H1 (cell line): ENCODE results near the gene SCO1. TPM values are rescaled to one million over a fixed set of nuclear protein-coding genes. Genes with fewer than 3 reads are reported as not detected.

ENCODE experiments used
- CTCF ChIA-PET: fragments of 300-600 bp; sonication (Branson Sonifier 250); formaldehyde crosslinking; loops from one replicate; lab custom pipeline; 2021; ENCODE audit not compliant: partially characterized antibody; lab: Charles Lee
- POLR2A ChIA-PET: fragments of 300-600 bp; sonication (Branson Sonifier 250); formaldehyde crosslinking; loops from one replicate; lab custom pipeline; 2021; ENCODE audit warnings: inconsistent platforms; ENCODE audit not compliant: partially characterized antibody; lab: Charles Lee
- DNase-seq, 2 experiments: peaks; one replicate each; pipeline versions ENCODE4 v3.0.0 to v3.0.0-alpha.2; 2010 to 2022; ENCODE audit warnings: low spot score in 2 of 2, low read depth in 1 of 2, mixed read lengths in 1 of 2
- FAIRE-seq: peaks from 2 replicates; lab custom pipeline; 2011; peaks lifted over from hg19 to GRCh38; lab: Jason Lieb, UNC
- H2AFZ ChIP-seq: 2 replicates; pipeline ENCODE4 v1.8.1; 2012; ENCODE audit warnings: low read length, inconsistent platforms
- H2AK5ac ChIP-seq: 2 replicates; pipeline ENCODE4 v1.6.1; 2013; ENCODE audit warnings: low read depth, low read length
- H2BK120ac ChIP-seq: replicated peaks from 2 replicates; pipeline ENCODE3; 2013; ENCODE audit warnings: low read depth, low read length, inconsistent platforms
- H2BK12ac ChIP-seq: 2 replicates; pipeline ENCODE4 v1.6.1; 2013; ENCODE audit warnings: low read depth, low read length
- H2BK15ac ChIP-seq: 2 replicates; pipeline ENCODE4 v1.6.1; 2013; ENCODE audit warnings: low read length
- H2BK20ac ChIP-seq: 2 replicates; pipeline ENCODE4 v1.6.1; 2013; ENCODE audit warnings: low read length
- H2BK5ac ChIP-seq: 2 replicates; pipeline ENCODE4 v1.6.1; 2013; ENCODE audit warnings: low read depth, low read length
- H3K14ac ChIP-seq: 2 replicates; pipeline ENCODE4 v1.6.1; 2013; ENCODE audit warnings: inconsistent platforms; ENCODE audit not compliant: insufficient read length
- H3K18ac ChIP-seq: 2 replicates; pipeline ENCODE4 v1.6.1; 2013; ENCODE audit warnings: low read length; ENCODE audit errors: extremely low read depth
- H3K23ac ChIP-seq: 2 replicates; pipeline ENCODE4 v1.6.1; 2013; ENCODE audit warnings: inconsistent platforms; ENCODE audit not compliant: insufficient read length
- H3K23me2 ChIP-seq: 2 replicates; pipeline ENCODE4 v1.6.1; 2013; ENCODE audit warnings: low read depth, low read length
- H3K27ac ChIP-seq: 2 replicates; pipeline ENCODE4 v1.6.1; 2011; ENCODE audit warnings: low read depth, low read length, inconsistent platforms
- H3K27me3 ChIP-seq, 4 experiments: replicated peaks in 1 of 4; 1 replicate in 1 of 4; 2 replicates in 3 of 4; pipeline versions ENCODE4 v1.6.1 to v1.8.1; 2011 to 2013; ENCODE audit warnings: low read length in 3 of 4, mild to moderate bottlenecking in 3 of 4, inconsistent platforms in 2 of 4, mixed read lengths in 2 of 4, moderate library complexity in 1 of 4; ENCODE audit not compliant: control insufficient read depth in 3 of 4, insufficient read depth in 3 of 4; ENCODE audit errors: extremely low read depth in 1 of 4
- H3K36me3 ChIP-seq, 4 experiments: 2 replicates each; pipeline versions ENCODE4 v1.6.1 to v1.8.1; 2011 to 2013; ENCODE audit warnings: mild to moderate bottlenecking in 4 of 4, low read length in 3 of 4, moderate library complexity in 2 of 4, control low read depth in 1 of 4, inconsistent platforms in 1 of 4; ENCODE audit not compliant: insufficient read depth in 4 of 4, control insufficient read depth in 2 of 4
- H3K4ac ChIP-seq: replicated peaks from 2 replicates; pipeline ENCODE3; 2013; ENCODE audit warnings: low read length, low read depth, mixed read lengths, inconsistent platforms; ENCODE audit not compliant: insufficient read length
- H3K4me1 ChIP-seq, 4 experiments: replicated peaks in 1 of 4; 1 replicate in 1 of 4; 2 replicates in 3 of 4; pipeline versions ENCODE4 v1.6.1 to v1.8.1; 2011 to 2013; ENCODE audit warnings: low read length in 3 of 4, inconsistent platforms in 2 of 4, mixed read lengths in 1 of 4; ENCODE audit not compliant: insufficient read depth in 4 of 4, control insufficient read depth in 3 of 4
- H3K4me2 ChIP-seq, 2 experiments: 2 replicates each; pipeline versions ENCODE4 v1.6.1 to v1.8.1; 2011 to 2013; ENCODE audit warnings: low read depth in 2 of 2, low read length in 2 of 2, control low read depth in 1 of 2, inconsistent platforms in 1 of 2, mild to moderate bottlenecking in 1 of 2; ENCODE audit not compliant: insufficient read depth in 1 of 2
- H3K4me3 ChIP-seq, 4 experiments: fragments of 200-600, 300-600 bp in 1 of 4; sonication (generic), shearing (Covaris generic), sonication (Bioruptor Twin) in 1 of 4; 2 replicates each; pipeline versions ENCODE4 v1.5.1 to v1.8.1; 2011 to 2016; ENCODE audit warnings: low read length in 4 of 4, low read depth in 3 of 4, control low read depth in 2 of 4, inconsistent platforms in 2 of 4, mild to moderate bottlenecking in 2 of 4, mixed read lengths in 1 of 4, moderate library complexity in 1 of 4; ENCODE audit not compliant: insufficient read depth in 2 of 4; ENCODE audit errors: extremely low read depth in 1 of 4
- H3K56ac ChIP-seq: replicated peaks from 2 replicates; pipeline ENCODE3; 2013; ENCODE audit warnings: low read depth, mild to moderate bottlenecking, mixed read lengths, low read length, inconsistent platforms; ENCODE audit not compliant: insufficient read length
- H3K79me1 ChIP-seq: 2 replicates; pipeline ENCODE4 v1.6.1; 2013; ENCODE audit warnings: low read depth, low read length, control low read depth
- H3K79me2 ChIP-seq, 2 experiments: 2 replicates each; pipeline versions ENCODE4 v1.6.1 to v1.8.1; 2012 to 2013; ENCODE audit warnings: low read length in 2 of 2, mild to moderate bottlenecking in 2 of 2, inconsistent platforms in 1 of 2; ENCODE audit not compliant: insufficient read depth in 2 of 2, control insufficient read depth in 1 of 2
- H3K9ac ChIP-seq, 4 experiments: replicated peaks in 1 of 4; 1 replicate in 1 of 4; 2 replicates in 3 of 4; pipeline versions ENCODE4 v1.6.1 to v1.8.1; 2011 to 2013; ENCODE audit warnings: low read depth in 3 of 4, low read length in 3 of 4, control low read depth in 2 of 4, mild to moderate bottlenecking in 2 of 4, moderate library complexity in 2 of 4, inconsistent platforms in 1 of 4; ENCODE audit errors: extremely low read depth in 1 of 4
- H3K9me3 ChIP-seq, 2 experiments: 2 replicates each; pipeline versions ENCODE4 v1.6.1 to v1.8.1; 2012 to 2013; ENCODE audit warnings: mild to moderate bottlenecking in 2 of 2, moderate library complexity in 2 of 2, control low read depth in 1 of 2, inconsistent platforms in 1 of 2, low read depth in 1 of 2, low read length in 1 of 2, mixed read lengths in 1 of 2; ENCODE audit not compliant: insufficient read depth in 2 of 2
- H4K20me1 ChIP-seq, 2 experiments: replicated peaks in 1 of 2; 2 replicates each; pipeline versions ENCODE3 to v1.8.1; 2011 to 2013; ENCODE audit warnings: inconsistent platforms in 2 of 2, low read length in 2 of 2, mild to moderate bottlenecking in 1 of 2; ENCODE audit not compliant: insufficient read depth in 2 of 2, control insufficient read depth in 1 of 2
- H4K5ac ChIP-seq: 2 replicates; pipeline ENCODE4 v1.6.1; 2013; ENCODE audit warnings: low read length, low read depth, mixed read lengths, inconsistent platforms; ENCODE audit not compliant: insufficient read length
- H4K8ac ChIP-seq: 2 replicates; pipeline ENCODE4 v1.8.0; 2013; ENCODE audit warnings: mild to moderate bottlenecking, moderate library complexity, low read length, inconsistent platforms; ENCODE audit not compliant: insufficient read depth; ENCODE audit errors: extremely low read depth
- H4K91ac ChIP-seq: replicated peaks from 2 replicates; pipeline ENCODE3; 2013; ENCODE audit warnings: low read length, mixed read lengths, inconsistent platforms; ENCODE audit not compliant: insufficient read length
- BACH1 ChIP-seq: IDR thresholded peaks from 2 replicates; pipeline ENCODE4 v1.6.1; 2012; ENCODE audit warnings: low read length, improper control_type of control experiment
- BRCA1 ChIP-seq: IDR thresholded peaks from 2 replicates; pipeline ENCODE4 v1.6.1; 2012; ENCODE audit warnings: low read depth, low read length, improper control_type of control experiment
- CEBPB ChIP-seq: IDR thresholded peaks from 2 replicates; pipeline ENCODE4 v1.6.1; 2012; ENCODE audit warnings: low read depth, low read length
- CHD1 ChIP-seq: IDR thresholded peaks from 2 replicates; pipeline ENCODE4 v1.6.1; 2012; ENCODE audit warnings: low read depth, low read length, improper control_type of control experiment
- E2F6 ChIP-seq: IDR thresholded peaks from 2 replicates; pipeline ENCODE4 v1.6.1; 2012; ENCODE audit warnings: inconsistent platforms
- HDAC6 ChIP-seq: IDR thresholded peaks from one replicate; pipeline ENCODE4 v1.7.1; 2012; ENCODE audit warnings: low read depth, mild to moderate bottlenecking, inconsistent platforms, low read length, moderate library complexity
- JUND ChIP-seq: IDR thresholded peaks from 2 replicates; pipeline ENCODE4 v1.6.1; 2011; ENCODE audit warnings: mild to moderate bottlenecking, improper control_type of control experiment, low read length
- KDM1A ChIP-seq: fragments of 200-600, 300-600 bp; sonication (generic); IDR thresholded peaks from 2 replicates; pipeline ENCODE4 v1.7.1; 2016; ENCODE audit warnings: mild to moderate bottlenecking, low read length, borderline replicate concordance
- KDM5A ChIP-seq: fragments of 200-600 bp; IDR thresholded peaks from 2 replicates; pipeline ENCODE4 v1.7.1; 2012; ENCODE audit warnings: mild to moderate bottlenecking, low read length, inconsistent platforms, mixed read lengths
- SP4 ChIP-seq: IDR thresholded peaks from 2 replicates; pipeline ENCODE4 v1.6.1; 2012; ENCODE audit warnings: low read length, inconsistent platforms
- TCF12 ChIP-seq: IDR thresholded peaks from 2 replicates; pipeline ENCODE4 v1.6.1; 2011; ENCODE audit warnings: low read depth, mild to moderate bottlenecking, low read length
- YY1 ChIP-seq: IDR thresholded peaks from 2 replicates; pipeline ENCODE4 v1.6.1; 2011; ENCODE audit warnings: low read depth, mild to moderate bottlenecking, low read length
- WGBS, 2 experiments: shearing (Covaris generic) in 1 of 2; methylation state at CpG; one replicate each; pipeline versions ENCODE4 v1.1.6 to v1.1.7; 2013 to 2015; ENCODE audit warnings: low lambda C conversion rate in 2 of 2, mixed read lengths in 2 of 2, inconsistent platforms in 1 of 2, low coverage in 1 of 2, missing lambda C conversion rate in 1 of 2; ENCODE audit not compliant: insufficient replicate concordance in 2 of 2, insufficient coverage in 1 of 2, insufficient read length in 1 of 2; ENCODE audit errors: extremely low coverage in 1 of 2, missing lambda C conversion rate in 1 of 2; 5-methylcytosine and 5-hydroxymethylcytosine counted together
- polyA plus RNA-seq, 7 experiments: library from polyadenylated mRNA; depleted of rRNA in 3 of 7; stranded (reverse) in 5 of 7; unstranded in 2 of 7; fragments of >200 nt in 5 of 7; fragments of 200-250 nt in 2 of 7; gene quantifications; 1 replicate in 5 of 7; 2 replicates in 1 of 7; 4 replicates in 1 of 7; pipeline versions ENCODE4 v1.2.1 to v1.2.3, GENCODE V29; 2011 to 2013; ENCODE audit warnings: missing spikeins in 2 of 7, mixed read lengths in 2 of 7
- total RNA-seq: library from RNA; stranded (reverse); fragmentation: NEBNext Ultra II Directional; extraction: Animal tissue kit (Norgen Biotek cat#: 25700); gene quantifications from 2 replicates; pipeline ENCODE4 v1.2.1, GENCODE V29; 2021

Gene SCO1
- total and polyA plus RNA-seq, 2 of the 8 experiments (the other 6 are each of a cell fraction or from before 2014, with no cell fraction given): 18.7 to 61.8 TPM

- Histone ChIP-seq H3K18ac (no peak overlapping the region), H4K8ac (no peak overlapping the region), H3K27ac (no peak overlapping the region), H3K4me2 (no peak overlapping the region), H3K4me1 (no peaks in the 10 kb centered on the region), H4K5ac (no peak overlapping the region), H2BK12ac (no peak overlapping the region), H3K36me3 (no peaks in the 10 kb centered on the region), H4K91ac (no peak overlapping the region), H2AFZ (no peak overlapping the region), H3K14ac (no peak overlapping the region), H3K79me1 (no peaks in the 10 kb centered on the region), H3K23me2 (no peaks in the 10 kb centered on the region), H3K56ac (no peak overlapping the region), H3K4me3 (no peak overlapping the region), H3K9ac (no peak overlapping the region), H3K9me3 (no peaks in the 10 kb centered on the region), H2BK15ac (no peak overlapping the region), H2BK120ac (no peak overlapping the region), H3K79me2 (no peaks in the 10 kb centered on the region), H3K4ac (no peak overlapping the region), H2AK5ac (no peak overlapping the region), H2BK5ac (no peak overlapping the region), H4K20me1 (no peaks in the 10 kb centered on the region), H2BK20ac (no peak overlapping the region), H3K23ac (no peak overlapping the region), H3K27me3 (no peaks in the 10 kb centered on the region)
- TF ChIP-seq SP4: no peak
- no peak for TF ChIP-seq KDM5A
- TF ChIP-seq BRCA1: no peak
- TF ChIP-seq CEBPB: no peak
- no peak for TF ChIP-seq CHD1
- TF ChIP-seq TCF12: no peak
- no peak for TF ChIP-seq HDAC6
- no peak for TF ChIP-seq JUND
- no peak for TF ChIP-seq BACH1
- TF ChIP-seq E2F6: no peak
- TF ChIP-seq KDM1A: no peak
- no peak for TF ChIP-seq YY1
- FAIRE-seq (no peak), DNase-seq (no peak)
- CTCF ChIA-PET: interaction anchor here (0.7 to 4.8 kb wide), 9 partner anchors 8 to 224 kb away, joined by 3 to 39 read pairs (median 3); no protein-coding TSS in a partner anchor
- WGBS, 2 experiments: 85% methylated on average over 5 of the region's 5 CpGs; no CpG with 5 or more reads in 1 of the 2 experiments
- POLR2A ChIA-PET: interaction anchor here (0.7 to 1.3 kb wide), 2 partner anchors 19 to 39 kb away, joined by 3 to 4 read pairs; no protein-coding TSS in a partner anchor
Measured at GRCh38 chr17:10653987-10654386, 43.3 kb downstream of the SCO1 start.
